ENCODE results near the gene ZNF655.

DNA sequence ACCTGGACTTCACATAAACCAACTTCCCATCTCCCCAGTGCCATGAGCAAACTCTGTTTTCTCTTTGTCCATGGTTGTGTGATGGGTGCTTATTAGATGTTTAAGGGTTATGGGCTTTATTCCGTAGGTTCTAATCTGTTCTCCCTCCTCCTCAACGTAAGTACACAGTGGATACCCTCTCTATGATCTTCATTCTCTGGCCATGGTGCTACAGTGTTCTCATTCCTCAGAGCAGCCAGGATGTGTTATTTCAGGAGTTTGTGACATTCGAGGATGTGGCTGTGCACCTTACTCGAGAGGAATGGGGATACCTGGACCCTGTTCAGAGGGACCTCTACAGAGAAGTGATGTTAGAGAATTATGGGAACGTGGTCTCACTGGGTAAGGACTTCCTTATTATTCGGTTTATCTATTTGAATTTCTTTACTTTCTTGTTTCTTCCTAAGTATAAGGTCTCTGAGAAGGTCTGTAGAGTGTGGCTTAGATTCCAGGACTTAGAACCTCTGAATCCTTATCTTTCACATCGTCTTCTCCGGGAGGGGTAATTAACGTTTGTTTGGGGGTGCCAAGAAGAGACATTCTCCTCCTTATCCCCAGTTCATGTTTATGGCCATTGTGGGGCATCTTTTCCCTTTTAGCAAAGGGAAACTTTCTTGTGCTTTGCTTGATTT is 3.8 kb downstream of the ZNF655 start:
- TF ChIP-seq, protein P1, sequence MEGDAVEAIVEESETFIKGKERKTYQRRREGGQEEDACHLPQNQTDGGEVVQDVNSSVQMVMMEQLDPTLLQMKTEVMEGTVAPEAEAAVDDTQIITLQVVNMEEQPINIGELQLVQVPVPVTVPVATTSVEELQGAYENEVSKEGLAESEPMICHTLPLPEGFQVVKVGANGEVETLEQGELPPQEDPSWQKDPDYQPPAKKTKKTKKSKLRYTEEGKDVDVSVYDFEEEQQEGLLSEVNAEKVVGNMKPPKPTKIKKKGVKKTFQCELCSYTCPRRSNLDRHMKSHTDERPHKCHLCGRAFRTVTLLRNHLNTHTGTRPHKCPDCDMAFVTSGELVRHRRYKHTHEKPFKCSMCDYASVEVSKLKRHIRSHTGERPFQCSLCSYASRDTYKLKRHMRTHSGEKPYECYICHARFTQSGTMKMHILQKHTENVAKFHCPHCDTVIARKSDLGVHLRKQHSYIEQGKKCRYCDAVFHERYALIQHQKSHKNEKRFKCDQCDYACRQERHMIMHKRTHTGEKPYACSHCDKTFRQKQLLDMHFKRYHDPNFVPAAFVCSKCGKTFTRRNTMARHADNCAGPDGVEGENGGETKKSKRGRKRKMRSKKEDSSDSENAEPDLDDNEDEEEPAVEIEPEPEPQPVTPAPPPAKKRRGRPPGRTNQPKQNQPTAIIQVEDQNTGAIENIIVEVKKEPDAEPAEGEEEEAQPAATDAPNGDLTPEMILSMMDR (IDR thresholded peaks at IDR 0.05) = no peak
- TF ChIP-seq ZFX (IDR thresholded peaks at IDR 0.05; ENCODE audit: borderline replicate concordance) = no peak

Measured in 22Rv1 (cell line).